HFF-Myc (cell line): ENCODE results near the gene GFRA3.

Experiments used
- DNase-seq: peaks from one replicate; pipeline ENCODE4 v3.0.0-alpha.2; 2011; ENCODE audit warnings: low read depth; ENCODE audit errors: extremely low read depth
- H3K4me3 ChIP-seq: replicated peaks from 2 replicates; pipeline ENCODE4 v1.5.1; 2011; ENCODE audit warnings: low read depth, mild to moderate bottlenecking, control low read depth, low read length
- CTCF ChIP-seq: IDR thresholded peaks from 2 replicates; pipeline ENCODE4 v1.5.1; 2012; ENCODE audit warnings: mild to moderate bottlenecking, low read depth, low read length, control low read depth; ENCODE audit errors: missing control alignments

Gene GFRA3

GRCh38 chr5:138246822-138247221 is 27.6 kb downstream of the GFRA3 start:
- no peak overlapping the region for H3K4me3 ChIP-seq
- DNase-seq = no peak
- no peak for TF ChIP-seq CTCF

GRCh38 chr5:138246334-138246733 is 28.1 kb downstream of the GFRA3 start:
- DNase-seq = no peak
- TF ChIP-seq CTCF = no peak
- H3K4me3 ChIP-seq = no peak overlapping the region

- no peak for DNase-seq
- H3K4me3 ChIP-seq = no peak overlapping the region
- TF ChIP-seq CTCF = no peak
Measured at GRCh38 chr5:138245717-138246116, 28.7 kb downstream of the GFRA3 start.

- TF ChIP-seq CTCF = no peak
- DNase-seq = no peak
- H3K4me3 ChIP-seq = no peak overlapping the region
Measured at GRCh38 chr5:138243794-138244193, 30.6 kb downstream of the GFRA3 start.

GRCh38 chr5:138241688-138242571 is 32.5 kb downstream of the GFRA3 start:
- peak overlapping the region; percentile 20 for H3K4me3 ChIP-seq
- no peak for TF ChIP-seq CTCF

GRCh38 chr5:138240650-138241385 is 33.6 kb downstream of the GFRA3 start:
- no peak for DNase-seq
- no peak for TF ChIP-seq CTCF
- no peak overlapping the region for H3K4me3 ChIP-seq

More at GRCh38 chr5:138241688-138242571, 32.5 kb downstream of the GFRA3 start:
- no peak for DNase-seq
